NB4 (cell line): ENCODE data around the gene TRERF1.

ENCODE experiments used
- CTCF ChIP-seq: IDR thresholded peaks from one replicate; pipeline ENCODE4 v1.5.1; 2012; ENCODE audit warnings: low read depth, low read length
- MYC ChIP-seq: IDR thresholded peaks from 2 replicates; pipeline ENCODE4 v1.6.1; 2011; ENCODE audit warnings: low read depth, low read length
- POLR2A ChIP-seq: IDR thresholded peaks from 2 replicates; pipeline ENCODE4 v1.6.1; 2011; ENCODE audit warnings: mild to moderate bottlenecking; ENCODE audit not compliant: insufficient read length; ENCODE audit errors: extremely low read depth
- TF ChIP-seq, protein P1 (sequence below): IDR thresholded peaks from 2 replicates; pipeline ENCODE4 v1.6.1; 2011; ENCODE audit warnings: low read depth, low read length

DNA sequence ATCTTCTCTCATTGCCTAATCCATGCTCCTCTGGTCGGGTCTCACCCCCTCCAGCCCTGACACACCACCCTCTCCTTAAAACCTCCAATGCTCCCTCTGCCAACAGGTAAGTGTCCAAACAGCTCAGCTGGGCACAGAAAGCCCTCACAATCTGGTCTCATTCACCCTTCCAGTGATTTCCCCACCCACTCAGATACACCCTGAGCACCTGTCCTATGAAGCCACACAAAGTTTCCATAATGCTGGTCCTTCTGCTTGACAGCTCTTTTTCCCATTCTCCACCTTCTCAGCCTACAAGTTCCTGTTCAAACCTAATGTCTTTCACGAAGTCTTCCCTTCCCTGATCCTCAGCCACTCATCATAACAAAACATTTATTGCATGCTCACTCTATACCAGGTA lies 164.0 kb downstream of the TRERF1 start:
- TF ChIP-seq CTCF (no peak), POLR2A (no peak), MYC (no peak)
- TF ChIP-seq, protein P1, sequence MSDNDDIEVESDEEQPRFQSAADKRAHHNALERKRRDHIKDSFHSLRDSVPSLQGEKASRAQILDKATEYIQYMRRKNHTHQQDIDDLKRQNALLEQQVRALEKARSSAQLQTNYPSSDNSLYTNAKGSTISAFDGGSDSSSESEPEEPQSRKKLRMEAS = no peak
